HEK293T (cell line): ENCODE measurements around the gene ADNP.

Experiments used
- ARNT ChIP-seq: fragments of 450-650 bp; IDR thresholded peaks from 2 replicates; pipeline ENCODE4 v1.6.1; 2017; ENCODE audit warnings: mild to moderate bottlenecking
- BHLHE40 ChIP-seq: fragments of 450-650 bp; IDR thresholded peaks from 2 replicates; pipeline ENCODE4 v1.6.1; 2016; ENCODE audit warnings: mild to moderate bottlenecking, moderate library complexity, borderline replicate concordance
- CTBP1 ChIP-seq: fragments of 450-650 bp; IDR thresholded peaks from 2 replicates; pipeline ENCODE4 v1.6.1; 2016; ENCODE audit warnings: borderline replicate concordance
- ELF4 ChIP-seq: fragments of 450-650 bp; IDR thresholded peaks from 2 replicates; pipeline ENCODE4 v1.6.1; 2017; ENCODE audit warnings: antibody characterized with exemption
- FOXK2 ChIP-seq: fragments of 450-650 bp; IDR thresholded peaks from 2 replicates; pipeline ENCODE4 v1.6.1; 2016; ENCODE audit warnings: mild to moderate bottlenecking
- FOXM1 ChIP-seq: fragments of 450-650 bp; IDR thresholded peaks from 2 replicates; pipeline ENCODE4 v1.6.1; 2017; ENCODE audit warnings: mild to moderate bottlenecking, borderline replicate concordance
- HDGF ChIP-seq: fragments of 450-650 bp; IDR thresholded peaks from 2 replicates; pipeline ENCODE4 v1.6.1; 2017; ENCODE audit warnings: antibody characterized with exemption, borderline replicate concordance
- L3MBTL2 ChIP-seq: fragments of 450-650 bp; conservative IDR thresholded peaks from 2 replicates; pipeline ENCODE4 v1.6.1; 2016; ENCODE audit warnings: mild to moderate bottlenecking
- SP1 ChIP-seq: fragments of 450-650 bp; IDR thresholded peaks from 2 replicates; pipeline ENCODE4 v1.6.1; 2017
- SUZ12 ChIP-seq: fragments of 450-650 bp; IDR thresholded peaks from 2 replicates; pipeline ENCODE4 v1.6.1; 2016; ENCODE audit warnings: mild to moderate bottlenecking
- TARDBP ChIP-seq: fragments of 450-650 bp; IDR thresholded peaks from 2 replicates; pipeline ENCODE4 v1.6.1; 2016
- TF ChIP-seq, protein P1 (sequence below): fragments of 450-650 bp; IDR thresholded peaks from 2 replicates; pipeline ENCODE4 v1.6.1; 2016

- TF ChIP-seq SP1 (no peak), L3MBTL2 (no peak), SUZ12 (no peak), ARNT (no peak), FOXK2 (no peak), FOXM1 (no peak), CTBP1 (no peak), HDGF (no peak), TARDBP (no peak), ELF4 (no peak), BHLHE40 (no peak)
- TF ChIP-seq, protein P1, sequence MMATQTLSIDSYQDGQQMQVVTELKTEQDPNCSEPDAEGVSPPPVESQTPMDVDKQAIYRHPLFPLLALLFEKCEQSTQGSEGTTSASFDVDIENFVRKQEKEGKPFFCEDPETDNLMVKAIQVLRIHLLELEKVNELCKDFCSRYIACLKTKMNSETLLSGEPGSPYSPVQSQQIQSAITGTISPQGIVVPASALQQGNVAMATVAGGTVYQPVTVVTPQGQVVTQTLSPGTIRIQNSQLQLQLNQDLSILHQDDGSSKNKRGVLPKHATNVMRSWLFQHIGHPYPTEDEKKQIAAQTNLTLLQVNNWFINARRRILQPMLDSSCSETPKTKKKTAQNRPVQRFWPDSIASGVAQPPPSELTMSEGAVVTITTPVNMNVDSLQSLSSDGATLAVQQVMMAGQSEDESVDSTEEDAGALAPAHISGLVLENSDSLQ = no peak
These were observed 9.3 kb downstream of the ADNP start for GRCh38 chr20:50921803-50922501.
